Osteoblast (primary cell): ENCODE data around the gene FMR1. TPM values are rescaled to one million over a fixed set of nuclear protein-coding genes. Genes with fewer than 3 reads are reported as not detected.

ENCODE experiments used
- DNase-seq: peaks from one replicate; pipeline ENCODE4 v3.0.0; 2011; ENCODE audit warnings: low spot score, mixed read lengths; ENCODE audit not compliant: insufficient read length; ENCODE audit errors: missing footprints
- H2AFZ ChIP-seq: 2 replicates; pipeline ENCODE4 v1.6.0; 2011; ENCODE audit warnings: mild to moderate bottlenecking, low read length
- H3K27ac ChIP-seq: 2 replicates; pipeline ENCODE4 v1.5.1; 2011; ENCODE audit warnings: mild to moderate bottlenecking, low read depth, low read length, moderate library complexity
- H3K27me3 ChIP-seq: 2 replicates; pipeline ENCODE4 v1.6.0; 2012; ENCODE audit warnings: mild to moderate bottlenecking, control low read depth, inconsistent platforms, low read length, moderate library complexity; ENCODE audit not compliant: insufficient read depth
- H3K36me3 ChIP-seq: 2 replicates; pipeline ENCODE4 v1.5.1; 2011; ENCODE audit warnings: mild to moderate bottlenecking, low read length, control low read depth, moderate library complexity; ENCODE audit not compliant: insufficient read depth
- H3K4me1 ChIP-seq: 2 replicates; pipeline ENCODE4 v1.5.1; 2011; ENCODE audit warnings: mild to moderate bottlenecking, low read length, control low read depth, moderate library complexity; ENCODE audit not compliant: insufficient read depth
- H3K4me2 ChIP-seq: 2 replicates; pipeline ENCODE4 v1.6.0; 2011; ENCODE audit warnings: mild to moderate bottlenecking, low read length; ENCODE audit not compliant: insufficient read depth
- H3K4me3 ChIP-seq: fragments of 200-600 bp; sonication (generic); 3 replicates; pipeline ENCODE4 v1.5.1; 2012; ENCODE audit warnings: mild to moderate bottlenecking, low read length, inconsistent platforms; ENCODE audit not compliant: insufficient read depth
- H3K79me2 ChIP-seq: 2 replicates; pipeline ENCODE4 v1.6.0; 2012; ENCODE audit warnings: mild to moderate bottlenecking, low read length, control low read depth, inconsistent platforms; ENCODE audit not compliant: insufficient read depth
- H3K9me3 ChIP-seq: 2 replicates; pipeline ENCODE4 v1.5.1; 2011; ENCODE audit warnings: low read depth, low read length, control low read depth
- H4K20me1 ChIP-seq: 2 replicates; pipeline ENCODE4 v1.6.0; 2012; ENCODE audit warnings: mild to moderate bottlenecking, low read length, control low read depth; ENCODE audit not compliant: insufficient read depth
- total RNA-seq: library from RNA; depleted of rRNA; stranded (reverse); fragments of >200 nt; gene quantifications from 2 replicates; pipeline ENCODE4 v1.2.3, GENCODE V29; 2012
- TF ChIP-seq, protein P1 (sequence below): IDR thresholded peaks from 2 replicates; pipeline ENCODE4 v1.5.1; 2011; ENCODE audit warnings: mild to moderate bottlenecking, low read depth, low read length, moderate library complexity; ENCODE audit errors: extremely low read depth

FMR1 gene
- total RNA-seq, 1 donor, result 35.8 TPM

DNA sequence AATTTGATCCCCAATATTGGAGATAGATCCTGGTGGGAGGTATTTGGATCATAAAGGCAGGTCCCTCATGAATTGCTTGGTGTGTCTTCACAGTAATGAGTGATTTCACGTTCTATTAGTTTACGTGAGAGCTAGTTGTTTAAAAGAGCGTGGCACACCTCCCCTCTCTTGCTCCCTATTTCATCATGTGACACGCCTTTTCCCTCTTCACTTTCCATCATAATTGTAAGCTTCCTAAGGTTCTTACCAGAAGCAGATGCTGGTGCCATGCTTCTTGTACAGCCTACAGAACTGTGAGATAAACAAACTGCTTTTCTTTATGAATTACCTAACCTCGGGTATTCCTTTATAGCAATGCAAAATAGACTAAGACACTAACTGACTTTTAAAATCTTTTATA lies 34.0 kb upstream of the FMR1 start:
- no peaks in the 10 kb centered on the region for H3K27me3 ChIP-seq
- H3K4me3 ChIP-seq, result no peak overlapping the region
- H4K20me1 ChIP-seq, result no peaks in the 10 kb centered on the region
- no peak for DNase-seq
- no peak overlapping the region for H3K27ac ChIP-seq
- no peaks in the 10 kb centered on the region for H3K36me3 ChIP-seq
- H3K4me2 ChIP-seq, result no peak overlapping the region
- no peaks in the 10 kb centered on the region for H3K79me2 ChIP-seq
- H2AFZ ChIP-seq, result no peak overlapping the region
- H3K4me1 ChIP-seq, result no peaks in the 10 kb centered on the region
- H3K9me3 ChIP-seq, result peaks cover 2% of the 10 kb centered on the region
- TF ChIP-seq, protein P1, sequence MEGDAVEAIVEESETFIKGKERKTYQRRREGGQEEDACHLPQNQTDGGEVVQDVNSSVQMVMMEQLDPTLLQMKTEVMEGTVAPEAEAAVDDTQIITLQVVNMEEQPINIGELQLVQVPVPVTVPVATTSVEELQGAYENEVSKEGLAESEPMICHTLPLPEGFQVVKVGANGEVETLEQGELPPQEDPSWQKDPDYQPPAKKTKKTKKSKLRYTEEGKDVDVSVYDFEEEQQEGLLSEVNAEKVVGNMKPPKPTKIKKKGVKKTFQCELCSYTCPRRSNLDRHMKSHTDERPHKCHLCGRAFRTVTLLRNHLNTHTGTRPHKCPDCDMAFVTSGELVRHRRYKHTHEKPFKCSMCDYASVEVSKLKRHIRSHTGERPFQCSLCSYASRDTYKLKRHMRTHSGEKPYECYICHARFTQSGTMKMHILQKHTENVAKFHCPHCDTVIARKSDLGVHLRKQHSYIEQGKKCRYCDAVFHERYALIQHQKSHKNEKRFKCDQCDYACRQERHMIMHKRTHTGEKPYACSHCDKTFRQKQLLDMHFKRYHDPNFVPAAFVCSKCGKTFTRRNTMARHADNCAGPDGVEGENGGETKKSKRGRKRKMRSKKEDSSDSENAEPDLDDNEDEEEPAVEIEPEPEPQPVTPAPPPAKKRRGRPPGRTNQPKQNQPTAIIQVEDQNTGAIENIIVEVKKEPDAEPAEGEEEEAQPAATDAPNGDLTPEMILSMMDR, result no peak

DNA sequence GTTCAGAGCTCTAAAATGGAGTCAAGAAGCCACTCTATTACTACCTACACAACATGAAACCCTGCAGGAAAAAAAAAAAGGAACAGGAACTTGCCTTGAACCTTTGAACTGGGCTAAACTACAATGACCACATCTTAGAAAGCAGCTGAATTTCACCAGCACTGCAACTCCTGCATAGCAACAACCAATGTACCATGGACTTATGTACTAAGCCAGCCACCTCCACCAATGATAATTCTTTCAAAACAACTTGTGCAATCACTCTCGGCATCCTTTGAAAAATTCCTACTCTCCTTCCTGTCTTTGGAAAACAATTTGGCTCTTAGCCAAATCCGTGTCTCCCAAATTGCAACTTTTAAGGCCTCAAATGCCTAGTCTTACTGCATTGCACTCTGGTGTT lies 26.8 kb upstream of the FMR1 start:
- Histone ChIP-seq H3K79me2 (no peaks in the 10 kb centered on the region), H3K4me2 (no peak overlapping the region), H3K36me3 (no peaks in the 10 kb centered on the region), H3K4me3 (no peak overlapping the region), H3K9me3 (no peaks in the 10 kb centered on the region), H3K27ac (no peak overlapping the region), H2AFZ (no peak overlapping the region), H3K27me3 (no peaks in the 10 kb centered on the region), H4K20me1 (no peaks in the 10 kb centered on the region), H3K4me1 (no peaks in the 10 kb centered on the region)
- TF ChIP-seq, protein P1, result no peak
- no peak for DNase-seq

DNA sequence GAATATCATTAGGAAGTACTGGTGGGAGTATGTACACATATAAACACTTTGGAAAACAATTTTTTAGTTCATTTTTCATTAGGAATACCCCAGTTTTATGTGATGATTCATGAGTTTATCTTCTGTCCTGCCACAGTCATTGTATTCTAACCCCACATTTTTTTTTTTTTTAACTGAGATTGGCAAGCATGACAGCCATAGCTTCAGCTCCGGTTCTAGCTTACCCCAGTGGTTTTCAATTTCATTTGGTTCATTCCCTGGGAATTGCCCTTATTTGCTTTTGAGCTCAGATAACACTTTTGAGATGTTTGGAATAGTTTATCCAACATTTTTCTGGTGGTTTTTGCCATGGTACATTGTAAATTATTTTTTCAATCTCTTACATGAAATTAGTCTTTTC lies 21.0 kb upstream of the FMR1 start:
- H2AFZ ChIP-seq, result no peak overlapping the region
- DNase-seq, result no peak
- no peaks in the 10 kb centered on the region for H4K20me1 ChIP-seq
- H3K27me3 ChIP-seq, result no peaks in the 10 kb centered on the region
- TF ChIP-seq, protein P1, result no peak
- H3K4me1 ChIP-seq, result no peaks in the 10 kb centered on the region
- no peaks in the 10 kb centered on the region for H3K79me2 ChIP-seq
- H3K4me2 ChIP-seq, result no peak overlapping the region
- H3K4me3 ChIP-seq, result no peak overlapping the region
- no peaks in the 10 kb centered on the region for H3K36me3 ChIP-seq
- no peak overlapping the region for H3K27ac ChIP-seq
- no peaks in the 10 kb centered on the region for H3K9me3 ChIP-seq

DNA sequence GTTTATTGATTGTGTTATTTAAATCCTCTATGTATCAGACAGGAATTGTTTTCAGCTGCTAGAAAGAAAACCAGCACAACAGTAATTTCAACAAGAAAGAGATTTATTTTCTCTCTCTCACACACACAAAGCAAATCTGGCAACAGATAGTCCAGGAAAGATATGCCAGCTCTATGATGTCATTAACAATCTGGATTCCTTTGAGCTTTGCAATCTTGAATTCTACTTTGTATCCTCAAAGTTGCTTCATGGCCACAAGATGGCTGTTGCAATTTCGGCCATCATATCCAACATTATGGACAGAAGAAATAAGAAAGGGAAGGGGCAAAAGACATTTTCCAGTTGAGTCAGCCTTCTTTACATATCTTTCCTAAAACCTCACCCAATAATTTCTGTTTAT lies 19.8 kb upstream of the FMR1 start:
- H3K9me3 ChIP-seq, result no peaks in the 10 kb centered on the region
- H3K4me3 ChIP-seq, result no peak overlapping the region
- no peaks in the 10 kb centered on the region for H3K79me2 ChIP-seq
- TF ChIP-seq, protein P1, result no peak
- no peak overlapping the region for H2AFZ ChIP-seq
- H3K36me3 ChIP-seq, result no peaks in the 10 kb centered on the region
- no peak for DNase-seq
- no peaks in the 10 kb centered on the region for H4K20me1 ChIP-seq
- no peak overlapping the region for H3K27ac ChIP-seq
- H3K4me1 ChIP-seq, result no peaks in the 10 kb centered on the region
- no peaks in the 10 kb centered on the region for H3K27me3 ChIP-seq
- no peak overlapping the region for H3K4me2 ChIP-seq
